Activated CD4-positive, alpha-beta T cell treated with anti-CD3 and anti-CD28 coated beads for 24 hours (primary cell): ENCODE results near the gene KCTD5.

ENCODE experiments used
- DNase-seq, 2 donors: peaks; one replicate each; pipeline ENCODE4 v3.0.0-alpha.2; 2020; ENCODE audit warnings: low read depth in 2 of 2

Gene KCTD5

DNA sequence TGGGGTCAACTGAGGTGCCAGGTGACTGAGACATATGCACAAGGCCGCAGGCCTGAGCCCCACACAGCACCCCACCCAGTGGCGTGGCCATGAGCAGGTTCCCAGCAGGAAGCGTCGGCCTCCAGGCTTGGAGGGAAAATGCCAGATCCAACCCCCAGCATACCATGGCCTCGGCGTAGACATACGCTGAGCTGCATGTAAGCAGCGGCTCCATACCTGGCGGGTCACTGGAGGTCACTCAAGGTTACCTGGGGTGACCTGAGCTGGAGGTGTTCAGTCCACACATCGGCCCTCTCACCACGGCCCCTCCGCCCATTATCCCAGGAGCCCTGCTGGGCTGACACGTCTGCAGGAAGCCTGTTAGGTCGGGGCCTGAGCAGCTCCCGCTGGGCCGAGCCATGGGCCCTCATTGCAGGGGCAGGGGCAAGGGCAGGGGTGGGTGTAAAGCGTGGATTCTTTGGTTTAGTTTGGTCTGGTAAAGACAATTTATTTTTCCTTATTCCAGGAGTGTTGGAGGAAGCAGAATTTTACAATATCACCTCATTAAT is 15.2 kb downstream of the KCTD5 start:
- DNase-seq = no peak

DNA sequence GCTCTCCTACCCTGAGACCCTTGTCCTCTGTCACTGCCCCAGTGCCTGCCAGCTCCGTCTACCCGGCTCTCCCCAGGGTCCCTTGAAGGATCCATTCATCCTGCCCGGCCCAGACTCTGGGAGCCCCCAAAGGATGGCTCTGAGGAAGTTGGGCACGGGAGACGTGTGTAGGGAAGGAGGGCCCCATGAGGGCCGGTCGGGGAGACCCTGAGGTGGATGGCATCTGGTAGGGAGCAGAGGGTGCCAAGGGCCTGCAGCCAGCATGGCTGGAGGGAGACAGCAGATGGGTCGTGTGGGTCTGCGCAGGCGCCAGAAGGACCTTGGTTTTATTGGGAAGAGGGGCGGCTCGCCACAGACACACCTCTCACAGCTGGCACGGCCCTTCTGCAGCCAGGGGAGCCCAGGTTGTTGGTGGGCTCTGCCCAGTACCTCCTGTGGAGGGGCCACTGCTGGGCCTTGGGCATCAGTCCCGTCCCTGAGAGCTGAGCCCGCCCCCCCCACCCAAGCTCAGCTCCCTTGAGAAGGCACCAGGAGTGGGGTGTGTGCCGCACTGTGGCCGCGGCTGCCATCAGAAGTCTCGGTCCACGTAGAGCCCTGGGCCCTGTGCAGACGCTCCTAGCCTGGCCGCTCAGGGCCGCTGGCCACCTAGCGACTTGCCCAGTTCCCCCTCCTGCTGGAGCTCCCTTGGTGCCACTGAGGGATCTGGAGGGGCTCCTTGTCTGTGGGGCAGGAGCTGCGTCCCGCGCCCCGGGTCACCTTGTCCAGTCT is 16.0 kb downstream of the KCTD5 start:
- no peak for DNase-seq

GRCh38 chr16:2698965-2699750 is 16.8 kb downstream of the KCTD5 start:
- no peak for DNase-seq

- DNase-seq = no peak
Measured at GRCh38 chr16:2699791-2700600, 17.7 kb downstream of the KCTD5 start.

DNA sequence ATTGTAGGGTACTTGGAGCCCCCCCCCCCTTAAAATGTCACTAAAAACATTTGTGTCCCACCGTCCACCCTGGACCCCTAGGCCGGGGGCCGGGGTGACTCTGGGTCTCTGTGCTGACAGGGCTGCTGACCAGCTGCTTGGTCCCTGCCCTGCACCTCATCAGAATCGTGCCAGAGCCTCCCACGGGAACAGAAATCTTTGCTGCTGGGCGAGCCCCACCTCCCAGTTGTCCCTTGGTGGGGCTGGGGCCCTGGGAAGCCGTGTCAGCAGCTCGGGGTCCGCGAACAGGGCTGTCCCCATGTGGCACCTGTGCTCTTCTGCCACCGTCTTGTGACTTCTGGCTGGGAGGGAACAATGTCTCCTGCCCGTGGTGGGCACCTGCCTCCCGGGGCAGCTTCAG is 18.5 kb downstream of the KCTD5 start:
- no peak for DNase-seq

DNA sequence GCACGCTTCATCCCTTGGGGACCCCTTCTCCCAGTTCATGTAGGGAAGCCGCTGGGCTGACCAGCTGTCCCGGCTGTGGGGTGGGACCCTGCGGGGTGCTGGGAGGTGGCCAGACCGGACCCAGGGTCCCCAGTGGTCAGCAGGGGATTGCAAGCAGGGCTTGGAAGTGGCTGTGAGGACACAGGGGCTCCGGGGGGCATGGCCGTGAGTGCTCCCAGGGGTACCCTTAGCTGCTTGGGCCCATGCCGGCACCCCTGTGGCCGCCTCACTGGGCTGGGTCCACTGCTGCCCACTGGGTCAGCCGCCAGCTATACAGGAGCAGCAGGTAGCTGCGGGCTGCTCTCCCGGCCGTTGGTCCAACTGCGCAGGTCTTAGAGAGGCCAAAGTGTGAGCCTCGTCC is 18.9 kb downstream of the KCTD5 start:
- no peak for DNase-seq

- DNase-seq = no peak
Measured at GRCh38 chr16:2701713-2702437, 19.6 kb downstream of the KCTD5 start.

DNA sequence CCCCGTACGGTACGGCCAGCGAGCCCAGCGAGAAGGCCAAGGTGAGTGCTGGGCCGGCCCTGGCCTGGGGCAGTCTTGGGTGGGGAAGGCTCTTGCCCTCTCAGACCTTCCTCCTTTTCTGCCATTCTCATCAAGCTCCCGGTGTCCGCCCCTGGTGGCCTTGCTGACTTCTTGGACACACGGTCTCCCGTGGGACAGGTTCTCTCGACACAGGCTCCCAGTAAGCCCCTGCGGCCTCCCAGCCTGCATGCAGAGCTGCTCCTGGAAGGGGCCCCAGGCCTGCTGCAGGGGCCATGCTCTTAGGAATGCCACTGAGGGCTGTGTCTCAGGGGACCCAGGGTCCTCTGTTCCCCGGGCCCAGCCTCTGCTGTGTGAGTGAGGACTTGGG is 20.1 kb downstream of the KCTD5 start:
- DNase-seq = no peak

- DNase-seq = no peak
Measured at GRCh38 chr16:2702871-2703745, 20.8 kb downstream of the KCTD5 start.

- DNase-seq = no peak
Measured at GRCh38 chr16:2704166-2704982, 22.1 kb downstream of the KCTD5 start.

DNA sequence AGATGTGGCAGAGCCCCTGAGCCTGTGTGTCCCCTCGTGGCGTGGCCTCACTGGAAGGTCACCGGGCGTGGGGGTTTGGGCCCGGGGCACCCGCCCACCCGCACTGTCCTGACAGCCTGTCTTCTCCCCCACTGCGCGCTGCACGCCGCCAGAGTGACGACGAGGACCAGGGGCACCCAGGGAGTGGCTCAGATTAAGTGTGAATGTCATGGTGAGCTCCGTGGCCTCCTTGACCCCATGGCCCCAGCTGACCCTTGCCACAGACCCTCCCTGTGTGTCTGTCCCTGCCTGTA is 22.6 kb downstream of the KCTD5 start:
- DNase-seq = no peak

DNA sequence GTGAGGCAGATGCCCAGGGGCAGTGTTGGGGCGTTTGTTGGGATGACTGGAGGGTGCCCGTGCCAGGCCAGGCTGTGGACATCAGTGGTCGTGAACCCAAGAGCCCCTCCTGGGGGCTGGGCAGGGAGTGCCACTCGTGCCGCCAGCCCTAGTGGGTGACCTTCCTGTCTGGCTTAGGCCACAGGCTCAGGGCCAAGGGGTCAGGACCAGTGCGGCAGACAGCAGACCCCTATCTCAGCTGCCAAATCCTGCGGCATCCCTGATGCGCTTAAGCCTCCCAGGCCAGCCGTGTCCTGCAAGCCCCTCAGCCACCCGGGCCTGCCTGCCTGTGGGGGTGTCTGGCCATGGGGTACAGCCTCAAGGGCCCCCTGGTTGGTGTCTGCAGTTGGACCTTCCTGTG is 23.0 kb downstream of the KCTD5 start:
- DNase-seq = no peak

DNA sequence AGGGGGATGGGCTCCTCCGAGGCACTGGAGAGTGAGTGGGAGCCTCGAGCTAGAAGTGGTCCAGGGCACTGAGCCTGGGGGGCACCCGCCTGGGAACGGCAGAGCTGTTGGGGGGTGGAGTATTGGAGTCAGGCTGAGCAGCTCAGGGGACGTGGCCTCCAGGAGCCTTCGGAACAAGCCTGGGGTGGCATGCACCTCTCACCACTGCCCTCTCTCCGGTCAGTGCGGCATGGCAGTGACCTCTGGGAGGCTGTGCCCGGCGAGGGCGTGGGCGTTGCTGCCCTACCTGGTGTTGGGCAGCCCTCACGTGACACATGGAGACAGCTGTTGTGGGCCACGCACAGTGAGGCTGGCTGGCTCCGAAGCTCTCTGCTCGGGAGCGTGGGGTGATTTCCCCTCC is 23.8 kb downstream of the KCTD5 start:
- DNase-seq = no peak

DNA sequence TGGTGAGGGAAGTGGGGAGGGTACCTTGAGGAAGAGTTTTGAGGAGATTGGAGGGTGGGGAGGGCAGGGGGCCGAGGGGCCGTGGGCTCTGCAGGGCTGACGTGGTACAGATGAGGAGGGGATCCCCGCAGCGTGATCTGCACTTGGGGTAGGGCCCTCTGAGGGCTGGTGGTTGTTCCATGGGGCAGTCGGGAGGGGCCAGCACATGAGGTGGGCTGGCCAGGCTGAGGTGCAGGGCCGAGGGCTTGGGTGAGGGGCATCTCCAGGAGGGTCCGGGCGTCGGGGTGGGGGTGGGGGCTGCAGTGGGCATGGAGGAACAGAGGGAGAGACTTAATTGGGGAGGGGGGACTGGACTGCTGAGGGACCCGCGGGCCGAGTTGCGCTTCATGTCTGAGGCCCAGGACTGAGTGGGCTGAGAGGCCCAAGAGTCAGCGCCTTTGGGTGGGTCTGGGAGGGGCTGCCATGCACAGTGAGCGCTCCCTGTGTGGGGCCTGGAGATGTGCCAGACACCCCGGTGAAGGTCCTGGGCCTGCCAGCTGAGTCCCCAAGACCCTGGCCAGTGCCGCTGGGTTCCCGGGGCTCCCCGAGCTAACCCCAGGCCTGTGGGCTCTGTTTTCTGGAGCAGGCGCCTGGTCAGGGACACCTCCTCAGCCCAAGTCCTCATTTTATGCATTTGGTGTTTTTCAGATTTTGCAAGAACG is 24.4 kb downstream of the KCTD5 start:
- no peak for DNase-seq

- no peak for DNase-seq
Measured at GRCh38 chr16:2707368-2708289, 25.3 kb downstream of the KCTD5 start.

DNA sequence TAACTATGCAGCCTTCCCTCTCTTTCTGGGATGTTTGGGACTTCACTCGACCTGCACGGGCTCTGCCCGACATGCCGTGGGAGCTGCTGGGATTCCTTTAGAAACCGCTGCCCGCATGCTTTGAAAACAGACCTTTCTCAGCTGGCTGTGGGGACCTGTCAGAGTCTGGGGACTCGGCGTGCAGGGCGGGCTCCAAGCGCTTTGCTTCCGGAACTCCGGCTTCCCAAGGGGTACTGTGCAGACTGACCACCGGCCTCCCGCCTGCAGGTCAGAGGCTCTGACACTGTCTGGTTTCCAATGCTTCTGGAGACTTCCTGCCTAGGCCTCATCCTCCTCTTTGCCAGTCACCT is 25.9 kb downstream of the KCTD5 start:
- no peak for DNase-seq

GRCh38 chr16:2708955-2709587 is 26.7 kb downstream of the KCTD5 start:
- DNase-seq = no peak

DNA sequence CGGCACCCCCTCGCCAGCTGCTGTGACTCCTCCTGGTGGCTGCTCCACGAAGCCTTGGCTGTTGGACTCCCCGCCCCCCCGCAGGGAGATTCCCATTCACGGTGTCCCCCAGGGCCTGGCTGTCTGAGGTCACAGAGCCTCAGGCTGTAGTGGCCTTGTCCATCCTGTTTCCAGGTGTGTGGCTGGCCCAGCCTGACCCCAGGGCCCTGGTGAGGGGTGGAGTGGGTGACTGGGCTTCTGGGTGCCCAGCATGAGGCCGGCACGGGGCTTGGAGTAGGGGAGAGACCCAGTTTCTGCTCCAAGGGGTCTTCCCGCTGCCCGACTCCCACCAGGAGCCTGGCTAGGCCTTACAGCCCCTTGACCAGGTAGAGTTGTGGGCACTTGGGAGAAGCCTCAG is 27.3 kb downstream of the KCTD5 start:
- no peak for DNase-seq
